Measurements from ENCODE around the gene TRO.

DNA sequence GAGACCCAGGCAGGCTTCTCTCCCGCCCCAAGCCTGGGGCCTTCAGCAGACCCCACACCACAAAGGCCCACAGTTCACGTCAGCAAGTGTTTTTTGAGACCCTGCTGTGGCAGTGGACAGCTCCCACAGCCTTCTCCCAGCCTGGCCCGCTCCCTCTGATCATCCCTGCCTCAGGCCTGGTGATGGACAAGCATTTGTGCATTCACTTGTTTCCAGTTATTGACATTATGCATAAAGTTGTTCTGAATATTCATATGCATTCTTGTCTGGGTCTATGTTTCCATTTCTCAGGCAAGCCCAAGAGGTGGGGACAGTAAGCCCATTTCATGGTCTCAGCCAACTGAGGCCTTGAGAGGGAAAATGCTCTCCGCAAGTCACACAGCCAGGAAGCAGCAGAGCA lies 14.7 kb downstream of the TRO start:
- TF ChIP-seq CTCF (conservative IDR thresholded peaks at IDR 0.05 in 1 of 2, IDR thresholded peaks at IDR 0.05 in 1 of 2; ENCODE audit: low read depth in 1 of 2, low read length in 2 of 2): no peak
- TF ChIP-seq EZH2 (IDR thresholded peaks at IDR 0.05; ENCODE audit: low read length, missing control alignments): no peak

Measured in fibroblast of lung (primary cell).